Measurements from ENCODE around the gene STXBP5. TPM values are rescaled to one million over a fixed set of nuclear protein-coding genes. Genes with fewer than 3 reads are reported as not detected.

Gene STXBP5
- total and polyA plus RNA-seq, 9 of the 15 experiments (the other 6 are each of a cell fraction or from before 2014, with no cell fraction given), result 23.3 to 172 (median 71.5) TPM

GRCh38 chr6:147297124-147297523 is 92.9 kb downstream of the STXBP5 start:
- TF ChIP-seq SRSF9 (IDR thresholded peaks at IDR 0.05; ENCODE audit: borderline replicate concordance, low read depth, low read length) (no peak), POLR2AphosphoS5 (IDR thresholded peaks at IDR 0.05; ENCODE audit: control insufficient read depth, insufficient read depth, low read depth, low read length) (0 out of 2 replicates have a peak, but pooled peaks have one; percentile 29), PHTF2 (CRISPR knock-in tag; IDR thresholded peaks at IDR 0.05) (0 out of 2 replicates have a peak, but pooled peaks have one; percentile 57), CBX1 (IDR thresholded peaks at IDR 0.05; ENCODE audit: low read depth) (no peak)
- ATAC-seq (no peak), DNase-seq (ENCODE audit: extremely low read depth in 1 of 4, low spot score in 3 of 4) (no peak), FAIRE-seq (no peak)
- no peak overlapping the region for H3K9ac ChIP-seq (ENCODE audit: insufficient read depth in 1 of 2, low read depth in 2 of 2, low read length in 2 of 2)
- intact Hi-C loops (cut with micrococcal nuclease) (no loop called here), in situ Hi-C loops (cut with MboI) (no loop called here)
- H3K4me1 ChIP-seq (replicated peaks in 1 of 2; ENCODE audit: control insufficient read depth in 2 of 2, insufficient read depth in 2 of 2, low read length in 2 of 2), result no peaks in the 10 kb centered on the region
- H2AFZ ChIP-seq (ENCODE audit: low read depth, low read length), result no peak overlapping the region
- no peaks in the 10 kb centered on the region for H4K20me1 ChIP-seq (replicated peaks; ENCODE audit: control insufficient read depth, insufficient read depth, low read length)
- WGBS (ENCODE audit: insufficient coverage, low coverage, missing lambda C conversion rate), result 94% methylated on average over 2 of the region's 2 CpGs
- no peaks in the 10 kb centered on the region for H3K9me1 ChIP-seq (ENCODE audit: control insufficient read depth, insufficient read depth, low read length)
- H3K4me3 ChIP-seq, result no peak overlapping the region
- peaks cover 95% of the 10 kb centered on the region for H3K36me3 ChIP-seq (ENCODE audit: control insufficient read depth, insufficient read depth, low read length)
- H3K9me3 ChIP-seq (replicated peaks; ENCODE audit: control insufficient read depth, insufficient read depth, low read depth, low read length), result peaks cover 7% of the 10 kb centered on the region
- POLR2A ChIA-PET, result no interaction called here
- H3K79me2 ChIP-seq (ENCODE audit: control insufficient read depth, insufficient read depth, low read length), result no peaks in the 10 kb centered on the region
- CTCF ChIA-PET (ENCODE audit: low intra/inter-chr PET ratio), result no interaction called here
- no TSS peak for BruUV-seq (replicated peaks)
- no peaks in the 10 kb centered on the region for H3K27me3 ChIP-seq (ENCODE audit: control insufficient read depth in 2 of 2, insufficient read depth in 2 of 2, low read length in 2 of 2)
- H3K27ac ChIP-seq (ENCODE audit: extremely low read depth, low read depth, low read length), result no peak overlapping the region
- H3K4me2 ChIP-seq (ENCODE audit: insufficient read depth, low read length), result no peak overlapping the region

DNA sequence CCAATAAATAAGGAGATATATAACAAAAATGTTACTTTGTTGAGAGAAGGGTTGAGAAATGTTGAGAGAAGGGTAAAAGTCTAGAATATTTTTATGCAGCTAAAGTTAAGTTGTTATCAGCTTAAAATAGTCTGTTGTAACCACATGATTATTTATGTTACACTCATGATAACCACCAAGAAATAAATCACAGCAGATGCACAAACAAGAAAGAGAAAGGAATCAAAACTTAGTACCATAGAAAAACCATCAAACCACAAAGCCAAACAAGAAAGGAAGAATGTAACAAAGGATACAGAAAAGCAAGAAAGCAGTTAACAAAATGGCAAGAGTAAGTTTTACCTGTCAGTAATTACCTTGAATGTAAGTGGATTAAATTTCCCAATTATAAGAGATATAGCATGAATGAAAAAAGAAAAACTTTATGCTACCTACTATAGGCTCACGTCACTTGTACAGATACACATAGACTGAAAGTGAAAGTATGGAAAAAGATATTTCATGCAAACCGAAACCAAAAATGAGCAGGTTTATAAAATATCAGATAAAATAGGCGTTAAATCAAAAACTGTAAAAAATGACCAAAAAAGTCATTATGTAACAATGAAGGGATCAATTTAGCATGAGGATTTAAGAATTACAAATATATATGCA is 93.6 kb downstream of the STXBP5 start:
- Histone ChIP-seq H4K20me1 (replicated peaks; ENCODE audit: control insufficient read depth, insufficient read depth, low read length) (no peaks in the 10 kb centered on the region), H3K4me3 (no peak overlapping the region), H3K27me3 (ENCODE audit: control insufficient read depth in 2 of 2, insufficient read depth in 2 of 2, low read length in 2 of 2) (no peaks in the 10 kb centered on the region), H3K36me3 (ENCODE audit: control insufficient read depth, insufficient read depth, low read length) (peaks cover 96% of the 10 kb centered on the region), H3K79me2 (ENCODE audit: control insufficient read depth, insufficient read depth, low read length) (no peaks in the 10 kb centered on the region), H3K9me3 (replicated peaks; ENCODE audit: control insufficient read depth, insufficient read depth, low read depth, low read length) (peaks cover 9% of the 10 kb centered on the region), H2AFZ (ENCODE audit: low read depth, low read length) (no peak overlapping the region), H3K4me2 (ENCODE audit: insufficient read depth, low read length) (no peak overlapping the region), H3K9ac (ENCODE audit: insufficient read depth in 1 of 2, low read depth in 2 of 2, low read length in 2 of 2) (no peak overlapping the region), H3K4me1 (replicated peaks in 1 of 2; ENCODE audit: control insufficient read depth in 2 of 2, insufficient read depth in 2 of 2, low read length in 2 of 2) (no peaks in the 10 kb centered on the region), H3K9me1 (ENCODE audit: control insufficient read depth, insufficient read depth, low read length) (no peaks in the 10 kb centered on the region), H3K27ac (ENCODE audit: extremely low read depth, low read depth, low read length) (no peak overlapping the region)
- WGBS (ENCODE audit: insufficient coverage, low coverage, missing lambda C conversion rate), result 96% methylated on average over 3 of the region's 3 CpGs
- intact Hi-C loops (cut with micrococcal nuclease), result no loop called here
- no peak for ATAC-seq
- BruUV-seq (replicated peaks), result no TSS peak
- ChIA-PET CTCF (ENCODE audit: low intra/inter-chr PET ratio) (no interaction called here), POLR2A (interaction anchor here (1.6 kb wide), 1 partner anchor 10 kb away, joined by 3 read pairs; no protein-coding TSS in a partner anchor)
- in situ Hi-C loops (cut with MboI), result no loop called here
- no peak for DNase-seq (ENCODE audit: extremely low read depth in 1 of 4, low spot score in 3 of 4)
- no peak for FAIRE-seq
- TF ChIP-seq TRIM25 (IDR thresholded peaks at IDR 0.05; ENCODE audit: borderline replicate concordance) (no peak), NCOA1 (IDR thresholded peaks at IDR 0.05; ENCODE audit: low read depth) (peak; percentile 31; the same call in 1 of the 2 replicates), HEY1 (CRISPR knock-in tag; IDR thresholded peaks at IDR 0.05; ENCODE audit: borderline replicate concordance) (0 out of 2 replicates have a peak, but pooled peaks have one; percentile 42), TEAD2 (tag; IDR thresholded peaks at IDR 0.05) (no peak)

Measured in K562 (cell line).